ENCODE data around the gene PTPRO.

- no peak for TF ChIP-seq CTCF (IDR thresholded peaks at IDR 0.05; ENCODE audit: low read depth, low read length)
- TF ChIP-seq POLR2A (IDR thresholded peaks at IDR 0.05; ENCODE audit: extremely low read depth, insufficient read length) = no peak
- no peak for TF ChIP-seq MAX (IDR thresholded peaks at IDR 0.05; ENCODE audit: low read depth, low read length)
These were observed 279.0 kb downstream of the PTPRO start for GRCh38 chr12:15601210-15601800.

Data from NB4 (cell line).